ENCODE data around the gene DCLK1. TPM values are rescaled to one million over a fixed set of nuclear protein-coding genes. Genes with fewer than 3 reads are reported as not detected.
A peak's percentile ranks its signal among the peaks of the same experiment; 100 is the strongest.

DCLK1 gene
- total RNA-seq, 1 donor from 2014 or later = 2.2 TPM

DNA sequence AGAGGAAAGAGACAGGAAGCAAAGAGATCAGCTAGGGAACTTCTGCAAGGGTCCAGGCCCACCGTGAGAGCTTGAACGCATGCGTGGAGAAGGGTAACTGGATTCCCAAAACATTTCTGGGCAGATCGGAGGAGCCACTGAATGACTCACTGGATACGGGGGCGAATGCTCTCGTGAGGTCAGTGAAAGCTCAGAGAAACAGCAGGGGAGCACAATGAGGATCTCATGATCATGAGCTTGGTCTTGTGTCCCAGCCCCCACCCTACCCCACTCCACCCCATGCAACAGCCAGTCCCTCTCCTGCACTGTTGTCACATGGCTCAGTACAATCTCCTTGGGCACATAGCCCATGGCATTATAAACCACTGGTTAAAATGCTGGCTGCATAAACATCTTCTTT lies 40.6 kb downstream of the DCLK1 start:
- DNase-seq (ENCODE audit: low read depth) = no peak
- no peak overlapping the region for H3K4me3 ChIP-seq (ENCODE audit: low read depth, low read length)
- TF ChIP-seq, protein P1, sequence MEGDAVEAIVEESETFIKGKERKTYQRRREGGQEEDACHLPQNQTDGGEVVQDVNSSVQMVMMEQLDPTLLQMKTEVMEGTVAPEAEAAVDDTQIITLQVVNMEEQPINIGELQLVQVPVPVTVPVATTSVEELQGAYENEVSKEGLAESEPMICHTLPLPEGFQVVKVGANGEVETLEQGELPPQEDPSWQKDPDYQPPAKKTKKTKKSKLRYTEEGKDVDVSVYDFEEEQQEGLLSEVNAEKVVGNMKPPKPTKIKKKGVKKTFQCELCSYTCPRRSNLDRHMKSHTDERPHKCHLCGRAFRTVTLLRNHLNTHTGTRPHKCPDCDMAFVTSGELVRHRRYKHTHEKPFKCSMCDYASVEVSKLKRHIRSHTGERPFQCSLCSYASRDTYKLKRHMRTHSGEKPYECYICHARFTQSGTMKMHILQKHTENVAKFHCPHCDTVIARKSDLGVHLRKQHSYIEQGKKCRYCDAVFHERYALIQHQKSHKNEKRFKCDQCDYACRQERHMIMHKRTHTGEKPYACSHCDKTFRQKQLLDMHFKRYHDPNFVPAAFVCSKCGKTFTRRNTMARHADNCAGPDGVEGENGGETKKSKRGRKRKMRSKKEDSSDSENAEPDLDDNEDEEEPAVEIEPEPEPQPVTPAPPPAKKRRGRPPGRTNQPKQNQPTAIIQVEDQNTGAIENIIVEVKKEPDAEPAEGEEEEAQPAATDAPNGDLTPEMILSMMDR (conservative IDR thresholded peaks at IDR 0.05; ENCODE audit: low read depth, low read length) = no peak

DNA sequence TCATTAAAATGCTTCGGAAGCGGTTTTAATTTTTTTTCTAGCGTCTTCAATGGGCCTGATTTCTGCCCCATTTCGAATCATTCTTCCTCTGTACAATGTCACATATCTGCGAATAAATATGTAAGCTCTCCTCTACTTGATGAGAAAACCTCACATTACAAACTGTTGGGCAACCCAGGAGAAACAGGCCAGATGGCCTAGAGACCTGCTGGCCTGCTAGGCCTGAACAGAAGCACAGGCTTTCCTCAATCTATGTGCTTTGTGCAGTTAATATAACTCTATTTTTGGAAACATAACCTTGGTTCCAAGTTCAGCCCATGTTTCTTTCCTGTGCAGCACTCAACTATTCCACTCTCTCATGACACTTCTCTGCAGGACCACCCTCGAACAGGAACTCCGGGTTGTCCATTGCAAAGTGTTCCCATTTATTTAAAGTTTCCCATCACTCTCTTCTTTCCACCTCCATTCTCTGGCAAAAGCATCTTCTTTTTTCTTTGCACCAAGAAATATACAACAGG lies 42.0 kb downstream of the DCLK1 start:
- H3K4me3 ChIP-seq (ENCODE audit: low read depth, low read length) = no peak overlapping the region
- TF ChIP-seq, protein P1 (conservative IDR thresholded peaks at IDR 0.05; ENCODE audit: low read depth, low read length) = no peak
- DNase-seq (ENCODE audit: low read depth) = no peak

DNA sequence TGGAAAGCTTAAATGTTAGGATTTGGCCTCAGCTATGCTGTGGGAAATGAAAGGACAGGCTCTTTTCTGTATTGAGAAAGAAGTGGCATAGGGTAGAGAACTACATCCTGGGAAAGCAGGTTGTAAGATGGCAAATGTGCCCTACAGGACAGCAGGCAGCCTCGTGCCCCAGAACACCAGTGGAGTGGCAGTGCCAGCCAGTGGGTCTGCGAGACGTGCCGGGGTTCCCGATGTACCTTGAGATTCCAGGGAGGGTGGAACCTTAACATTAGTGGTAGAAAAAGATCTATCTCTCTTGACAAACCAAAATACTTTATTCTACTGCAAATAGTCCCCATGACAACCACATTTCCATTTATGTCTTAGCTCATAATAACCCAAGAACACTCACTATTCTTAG lies 42.7 kb downstream of the DCLK1 start:
- DNase-seq (ENCODE audit: low read depth) = no peak
- TF ChIP-seq, protein P1 (conservative IDR thresholded peaks at IDR 0.05; ENCODE audit: low read depth, low read length) = no peak
- no peak overlapping the region for H3K4me3 ChIP-seq (ENCODE audit: low read depth, low read length)

DNA sequence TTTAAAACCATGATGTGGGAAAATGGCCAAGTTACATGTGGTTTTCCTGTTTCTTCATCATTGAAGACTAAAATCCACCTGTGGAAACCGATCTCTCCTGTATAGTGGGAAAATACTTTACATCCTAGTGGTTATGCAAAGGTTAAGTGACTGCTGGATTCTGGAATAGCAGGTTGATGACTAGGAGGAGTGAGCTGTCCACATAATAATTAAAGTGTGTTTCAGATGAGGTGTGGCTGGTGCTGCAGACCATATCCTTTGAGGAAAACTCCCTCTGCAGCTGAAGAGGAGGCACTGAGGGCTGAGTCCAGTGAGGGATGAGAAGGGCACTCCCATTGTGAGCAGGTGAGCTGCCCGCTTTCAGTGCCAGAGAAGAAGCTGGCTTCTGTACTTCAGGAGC lies 43.2 kb downstream of the DCLK1 start:
- peak; percentile 56 for DNase-seq (ENCODE audit: low read depth)
- H3K4me3 ChIP-seq (ENCODE audit: low read depth, low read length) = no peak overlapping the region
- TF ChIP-seq, protein P1 (conservative IDR thresholded peaks at IDR 0.05; ENCODE audit: low read depth, low read length) = peak; percentile 41

DNA sequence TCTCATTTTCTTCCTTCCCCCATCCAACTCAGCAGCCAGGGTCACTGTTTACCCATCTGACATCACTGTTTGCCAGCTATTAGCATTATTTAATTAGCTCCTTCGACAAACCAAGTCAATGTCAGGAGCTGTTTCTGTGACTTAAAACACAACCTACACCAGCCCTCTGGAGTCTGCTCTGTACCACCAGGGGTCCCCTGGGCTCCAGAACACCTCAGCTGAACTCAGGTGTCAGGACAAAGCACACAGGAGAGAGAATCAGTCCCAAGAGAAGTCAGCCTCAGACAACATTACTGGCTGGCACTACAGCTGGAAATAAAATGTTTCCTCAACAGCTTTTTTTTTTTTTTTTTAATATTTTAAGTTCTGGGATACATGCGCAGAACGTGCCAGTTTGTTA lies 45.1 kb downstream of the DCLK1 start:
- H3K4me3 ChIP-seq (ENCODE audit: low read depth, low read length) = no peak overlapping the region
- no peak for DNase-seq (ENCODE audit: low read depth)
- TF ChIP-seq, protein P1 (conservative IDR thresholded peaks at IDR 0.05; ENCODE audit: low read depth, low read length) = peak; percentile 25

DNA sequence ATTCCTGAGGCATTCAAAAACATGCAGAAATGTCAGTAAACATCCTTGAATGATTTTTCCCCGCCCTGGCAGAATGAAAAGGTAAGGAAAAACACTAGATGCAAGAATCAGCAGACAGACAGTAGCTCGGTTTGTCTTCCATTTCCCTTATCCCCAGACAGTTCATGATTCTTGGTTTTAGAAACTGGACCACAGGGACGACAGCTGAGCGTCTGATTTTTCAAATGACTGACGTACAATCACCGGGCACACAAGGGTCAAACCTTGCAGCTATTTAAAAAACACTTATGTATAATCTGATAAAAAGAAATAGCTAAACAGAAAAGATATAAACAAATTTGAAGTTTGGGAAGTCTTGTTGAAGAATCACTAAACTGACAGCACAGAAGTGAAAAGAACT lies 47.1 kb downstream of the DCLK1 start:
- TF ChIP-seq, protein P1 (conservative IDR thresholded peaks at IDR 0.05; ENCODE audit: low read depth, low read length) = no peak
- no peak overlapping the region for H3K4me3 ChIP-seq (ENCODE audit: low read depth, low read length)
- DNase-seq (ENCODE audit: low read depth) = no peak

DNA sequence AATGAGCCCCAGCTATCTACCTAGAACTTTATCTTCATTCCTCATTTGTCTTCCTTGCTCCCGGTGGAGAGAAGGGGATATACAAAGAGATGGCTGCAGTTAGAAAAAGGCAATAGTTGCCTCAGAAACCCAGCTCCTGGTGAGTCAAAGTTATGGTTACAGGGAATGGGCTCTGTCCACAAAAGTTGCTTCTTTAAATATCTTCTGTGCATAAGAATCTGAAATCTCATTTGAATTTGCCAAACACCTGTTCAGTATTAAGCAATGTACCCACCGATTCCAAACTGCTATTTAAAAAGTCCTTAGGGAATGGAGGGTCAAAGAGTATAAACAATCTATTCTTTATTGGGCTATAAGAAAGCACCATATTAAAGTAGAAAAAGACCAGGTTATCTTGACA lies 48.4 kb downstream of the DCLK1 start:
- TF ChIP-seq, protein P1 (conservative IDR thresholded peaks at IDR 0.05; ENCODE audit: low read depth, low read length) = no peak
- DNase-seq (ENCODE audit: low read depth) = no peak
- no peak overlapping the region for H3K4me3 ChIP-seq (ENCODE audit: low read depth, low read length)
